Panc1 (cell line): ENCODE measurements around the gene OR52H1. TPM values are rescaled to one million over a fixed set of nuclear protein-coding genes. Genes with fewer than 3 reads are reported as not detected.

Experiments used
- ATAC-seq: fragments of 200-7000 bp; cut with Tn5 transposase; 2 replicates; pipeline ENCODE4 v1.9.1; 2020; ENCODE audit warnings: mild to moderate bottlenecking, moderate library complexity
- BruUV-seq: library from RNA; stranded (reverse); fragments of 400-500 nt; replicated peaks from 2 replicates; lab custom pipeline; 2021; lab: Mats Ljungman, UMichigan
- CTCF ChIA-PET: fragments of 300-600 bp; sonication (Branson Sonifier 250); formaldehyde crosslinking; loops from one replicate; lab custom pipeline; 2022; ENCODE audit warnings: antibody characterized with exemption; lab: Charles Lee
- POLR2A ChIA-PET: fragments of 300-600 bp; sonication (Branson Sonifier 250); formaldehyde crosslinking; loops from one replicate; lab custom pipeline; 2022; ENCODE audit warnings: antibody characterized with exemption; lab: Charles Lee
- DNase-seq: peaks from one replicate; pipeline ENCODE4 v3.0.0-alpha.2; 2010; ENCODE audit warnings: low read depth, low spot score
- H3K27ac ChIP-seq: 2 replicates; pipeline ENCODE4 v1.5.1; 2011; ENCODE audit warnings: mild to moderate bottlenecking, low read length, inconsistent platforms
- H3K27me3 ChIP-seq: fragments of 200-500 bp; sonication (Bioruptor generic); 2 replicates; pipeline ENCODE4 v1.6.0; 2014; ENCODE audit warnings: low read length, inconsistent platforms; ENCODE audit not compliant: control insufficient read depth, insufficient read depth
- H3K36me3 ChIP-seq: fragments of 200-500 bp; sonication (Bioruptor generic); 2 replicates; pipeline ENCODE4 v1.5.1; 2014; ENCODE audit warnings: inconsistent platforms, mild to moderate bottlenecking, low read length, moderate library complexity; ENCODE audit not compliant: control insufficient read depth, insufficient read depth
- H3K4me1 ChIP-seq: 2 replicates; pipeline ENCODE4 v1.5.1; 2011; ENCODE audit warnings: inconsistent platforms, mild to moderate bottlenecking, low read length, moderate library complexity; ENCODE audit not compliant: control insufficient read depth, insufficient read depth
- H3K4me3 ChIP-seq, 2 experiments: 2 replicates each; pipeline ENCODE4 v1.5.1; 2011 to 2012; ENCODE audit warnings: low read depth in 2 of 2, low read length in 2 of 2, mild to moderate bottlenecking in 2 of 2, inconsistent platforms in 1 of 2, moderate library complexity in 1 of 2
- H3K9me3 ChIP-seq: fragments of 200-500 bp; sonication (Bioruptor generic); 2 replicates; pipeline ENCODE4 v1.5.1; 2014; ENCODE audit warnings: low read depth, mild to moderate bottlenecking, inconsistent platforms, low read length, moderate library complexity; ENCODE audit not compliant: control insufficient read depth, insufficient read depth
- POLR2AphosphoS5 ChIP-seq: IDR thresholded peaks from 2 replicates; pipeline ENCODE4 v1.6.1; 2012; ENCODE audit warnings: mild to moderate bottlenecking, low read depth, low read length, moderate library complexity
- REST ChIP-seq, 2 experiments: IDR thresholded peaks; 2 replicates each; pipeline ENCODE4 v1.6.1; 2011 to 2012; ENCODE audit warnings: low read depth in 2 of 2, control low read depth in 1 of 2, low read length in 1 of 2, mild to moderate bottlenecking in 1 of 2, moderate library complexity in 1 of 2; ENCODE audit not compliant: insufficient read depth in 1 of 2
- SIN3A ChIP-seq: IDR thresholded peaks from 2 replicates; pipeline ENCODE4 v1.6.1; 2012; ENCODE audit warnings: low read depth, mild to moderate bottlenecking, low read length, moderate library complexity, borderline replicate concordance; ENCODE audit not compliant: insufficient read depth
- TCF7L2 ChIP-seq: IDR thresholded peaks from 2 replicates; pipeline ENCODE4 v1.6.1; 2011; ENCODE audit warnings: mild to moderate bottlenecking, low read depth, low read length, inconsistent platforms
- in situ Hi-C: cut with HindIII; loops from 2 replicates; pipeline ENCODE4 v1.10.0; 2016; ENCODE audit warnings: low sequenced_read_pairs, low pct_unique_long_range_greater_than_20kb
- intact Hi-C: fragments of 100-400 bp; cut with micrococcal nuclease; formaldehyde crosslinking; loops from one replicate; pipeline ENCODE4 v1.10.0; 2022; ENCODE audit not compliant: unreplicated experiment
- total RNA-seq: library from RNA; stranded (reverse); gene quantifications from one replicate; pipeline ENCODE4 v1.2.1, GENCODE V29; 2021; ENCODE audit not compliant: unreplicated experiment
- TF ChIP-seq, protein P1 (sequence below): fragments of 450-650 bp; IDR thresholded peaks from 2 replicates; pipeline ENCODE4 v1.5.1; 2017; ENCODE audit warnings: mild to moderate bottlenecking

The OR52H1 gene
- total RNA-seq, 1 experiment from 2014 or later, result 0.15 TPM

GRCh38 chr11:5527716-5528115 is 20.6 kb downstream of the OR52H1 start:
- ChIA-PET POLR2A (no interaction called here), CTCF (no interaction called here)
- Histone ChIP-seq H3K4me1 (no peaks in the 10 kb centered on the region), H3K36me3 (no peaks in the 10 kb centered on the region), H3K27me3 (peaks cover 5% of the 10 kb centered on the region; the same call in 1 of the 2 replicates), H3K4me3 (no peak overlapping the region), H3K9me3 (no peaks in the 10 kb centered on the region), H3K27ac (no peak overlapping the region)
- in situ Hi-C loops, result no loop called here
- no TSS peak for BruUV-seq
- DNase-seq (no peak), ATAC-seq (no peak; the same call in 1 of the 2 replicates)
- intact Hi-C loops, result no loop called here
- TF ChIP-seq SIN3A, result no peak
- TF ChIP-seq, protein P1, sequence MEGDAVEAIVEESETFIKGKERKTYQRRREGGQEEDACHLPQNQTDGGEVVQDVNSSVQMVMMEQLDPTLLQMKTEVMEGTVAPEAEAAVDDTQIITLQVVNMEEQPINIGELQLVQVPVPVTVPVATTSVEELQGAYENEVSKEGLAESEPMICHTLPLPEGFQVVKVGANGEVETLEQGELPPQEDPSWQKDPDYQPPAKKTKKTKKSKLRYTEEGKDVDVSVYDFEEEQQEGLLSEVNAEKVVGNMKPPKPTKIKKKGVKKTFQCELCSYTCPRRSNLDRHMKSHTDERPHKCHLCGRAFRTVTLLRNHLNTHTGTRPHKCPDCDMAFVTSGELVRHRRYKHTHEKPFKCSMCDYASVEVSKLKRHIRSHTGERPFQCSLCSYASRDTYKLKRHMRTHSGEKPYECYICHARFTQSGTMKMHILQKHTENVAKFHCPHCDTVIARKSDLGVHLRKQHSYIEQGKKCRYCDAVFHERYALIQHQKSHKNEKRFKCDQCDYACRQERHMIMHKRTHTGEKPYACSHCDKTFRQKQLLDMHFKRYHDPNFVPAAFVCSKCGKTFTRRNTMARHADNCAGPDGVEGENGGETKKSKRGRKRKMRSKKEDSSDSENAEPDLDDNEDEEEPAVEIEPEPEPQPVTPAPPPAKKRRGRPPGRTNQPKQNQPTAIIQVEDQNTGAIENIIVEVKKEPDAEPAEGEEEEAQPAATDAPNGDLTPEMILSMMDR, result no peak
- no peak for TF ChIP-seq REST (IDR thresholded peaks at IDR 0.05; ENCODE audit: insufficient read depth in 1 of 2, low read depth in 2 of 2, low read length in 1 of 2)
- no peak for TF ChIP-seq TCF7L2
- no peak for TF ChIP-seq POLR2AphosphoS5

GRCh38 chr11:5524756-5525155 is 23.6 kb downstream of the OR52H1 start:
- in situ Hi-C loops (no loop called here), intact Hi-C loops (no loop called here)
- Histone ChIP-seq H3K27me3 (peaks cover 5% of the 10 kb centered on the region; the same call in 1 of the 2 replicates), H3K4me1 (no peaks in the 10 kb centered on the region), H3K9me3 (no peaks in the 10 kb centered on the region), H3K36me3 (no peaks in the 10 kb centered on the region), H3K27ac (no peak overlapping the region), H3K4me3 (no peak overlapping the region)
- ChIA-PET CTCF (no interaction called here), POLR2A (no interaction called here)
- TF ChIP-seq REST (IDR thresholded peaks at IDR 0.05; ENCODE audit: insufficient read depth in 1 of 2, low read depth in 2 of 2, low read length in 1 of 2) (no peak), POLR2AphosphoS5 (no peak), SIN3A (no peak), TCF7L2 (no peak)
- TF ChIP-seq, protein P1, result no peak
- ATAC-seq (no peak), DNase-seq (no peak)
- BruUV-seq, result no TSS peak
